IMR-90 (cell line): ENCODE results near the gene LAMB1. TPM values are rescaled to one million over a fixed set of nuclear protein-coding genes. Genes with fewer than 3 reads are reported as not detected.

Source experiments
- ATAC-seq: fragments of 200-7000 bp; cut with Tn5 transposase; 2 replicates; pipeline ENCODE4 v1.9.1; 2020; ENCODE audit warnings: low read depth, mild to moderate bottlenecking, moderate library complexity
- BruUV-seq: library from RNA; stranded (reverse); fragments of 400-500 nt; replicated peaks from 2 replicates; lab custom pipeline; 2021; lab: Mats Ljungman, UMichigan
- CTCF ChIA-PET: fragments of 300-600 bp; formaldehyde crosslinking; extraction: SDS; loops from one replicate; lab custom pipeline; 2021; ENCODE audit warnings: antibody characterized with exemption; lab: Yijun Ruan, JAX
- POLR2A ChIA-PET: fragments of 300-600 bp; sonication (Branson Sonifier 250); formaldehyde crosslinking; loops from one replicate; lab custom pipeline; 2022; ENCODE audit warnings: antibody characterized with exemption; ENCODE audit not compliant: unreplicated experiment; lab: Charles Lee
- DNase-seq: peaks from one replicate; pipeline ENCODE4 v3.0.0; 2013
- H2AFZ ChIP-seq: replicated peaks from 2 replicates; pipeline ENCODE3; 2013; ENCODE audit warnings: low read length, mild to moderate bottlenecking; ENCODE audit not compliant: poor library complexity
- H2AK5ac ChIP-seq: 2 replicates; pipeline ENCODE4 v1.6.1; 2013; ENCODE audit warnings: low read depth, low read length, inconsistent platforms
- H2AK9ac ChIP-seq: replicated peaks from 2 replicates; pipeline ENCODE3; 2013; ENCODE audit warnings: mild to moderate bottlenecking, low read depth, low read length, moderate library complexity; ENCODE audit not compliant: poor library complexity
- H2BK120ac ChIP-seq: 2 replicates; pipeline ENCODE4 v1.6.1; 2013; ENCODE audit warnings: low read depth, low read length, inconsistent platforms
- H2BK15ac ChIP-seq: 3 replicates; pipeline ENCODE4 v1.6.1; 2013; ENCODE audit warnings: low read depth, low read length, inconsistent platforms
- H2BK20ac ChIP-seq: 2 replicates; pipeline ENCODE4 v1.6.1; 2013; ENCODE audit warnings: low read depth, mild to moderate bottlenecking, inconsistent platforms, low read length, moderate library complexity
- H2BK5ac ChIP-seq: 2 replicates; pipeline ENCODE4 v1.6.1; 2013; ENCODE audit warnings: mild to moderate bottlenecking, low read depth, low read length, inconsistent platforms; ENCODE audit not compliant: poor library complexity, severe bottlenecking
- H3K14ac ChIP-seq: replicated peaks from 2 replicates; pipeline ENCODE4 v1.6.1; 2013; ENCODE audit warnings: low read depth, low read length, inconsistent platforms
- H3K18ac ChIP-seq: 2 replicates; pipeline ENCODE4 v1.6.1; 2013; ENCODE audit warnings: low read depth, low read length, control low read depth
- H3K23ac ChIP-seq: 2 replicates; pipeline ENCODE4 v1.6.1; 2013; ENCODE audit warnings: low read depth, low read length, inconsistent platforms
- H3K27ac ChIP-seq: 2 replicates; pipeline ENCODE4 v1.5.1; 2013; ENCODE audit warnings: mild to moderate bottlenecking, control low read depth, low read length; ENCODE audit not compliant: insufficient read depth
- H3K27me3 ChIP-seq: 2 replicates; pipeline ENCODE4 v1.6.1; 2013; ENCODE audit warnings: low read length; ENCODE audit not compliant: control insufficient read depth, insufficient read depth
- H3K36me3 ChIP-seq: 2 replicates; pipeline ENCODE4 v1.6.1; 2013; ENCODE audit warnings: low read length, mixed read lengths; ENCODE audit not compliant: control insufficient read depth, insufficient read depth
- H3K4ac ChIP-seq: 2 replicates; pipeline ENCODE4 v1.6.1; 2013; ENCODE audit warnings: low read depth, low read length, inconsistent platforms
- H3K4me1 ChIP-seq: 2 replicates; pipeline ENCODE4 v1.6.1; 2013; ENCODE audit warnings: low read length, mixed read lengths; ENCODE audit not compliant: control insufficient read depth, insufficient read depth
- H3K4me2 ChIP-seq: 2 replicates; pipeline ENCODE4 v1.6.1; 2013; ENCODE audit warnings: low read depth, mild to moderate bottlenecking, control low read depth, low read length, moderate library complexity
- H3K4me3 ChIP-seq: 2 replicates; pipeline ENCODE4 v1.5.1; 2013; ENCODE audit warnings: low read depth, mild to moderate bottlenecking, control low read depth, low read length, moderate library complexity; ENCODE audit not compliant: insufficient read depth
- H3K56ac ChIP-seq: 2 replicates; pipeline ENCODE4 v1.6.1; 2013; ENCODE audit warnings: low read length, inconsistent platforms; ENCODE audit not compliant: insufficient read depth; ENCODE audit errors: extremely low read depth
- H3K79me1 ChIP-seq, 2 experiments: 2 replicates each; pipeline ENCODE4 v1.6.1; 2013; ENCODE audit warnings: low read length in 2 of 2, inconsistent platforms in 1 of 2, low read depth in 1 of 2
- H3K9ac ChIP-seq: 2 replicates; pipeline ENCODE4 v1.6.1; 2013; ENCODE audit warnings: low read depth, low read length, control low read depth
- H3K9me1 ChIP-seq: 2 replicates; pipeline ENCODE4 v1.6.1; 2013; ENCODE audit warnings: low read length, inconsistent platforms; ENCODE audit not compliant: insufficient read depth
- H3K9me3 ChIP-seq: 2 replicates; pipeline ENCODE4 v1.6.1; 2013; ENCODE audit warnings: low read length; ENCODE audit not compliant: control insufficient read depth, insufficient read depth
- H4K20me1 ChIP-seq: 2 replicates; pipeline ENCODE4 v1.6.1; 2013; ENCODE audit warnings: low read length, inconsistent platforms; ENCODE audit not compliant: insufficient read depth
- H4K5ac ChIP-seq: 2 replicates; pipeline ENCODE4 v1.6.1; 2013; ENCODE audit warnings: mild to moderate bottlenecking, low read depth, low read length, control low read depth
- H4K8ac ChIP-seq, 2 experiments: 2 replicates each; pipeline ENCODE4 v1.6.1; 2013; ENCODE audit warnings: low read depth in 2 of 2, low read length in 2 of 2, control low read depth in 1 of 2, inconsistent platforms in 1 of 2
- H4K91ac ChIP-seq: 2 replicates; pipeline ENCODE4 v1.6.1; 2013; ENCODE audit warnings: low read depth, low read length, inconsistent platforms; ENCODE audit not compliant: insufficient read depth
- BHLHE40 ChIP-seq: fragments of 150-350 bp; IDR thresholded peaks from 2 replicates; pipeline ENCODE4 v1.6.1; 2016; ENCODE audit warnings: mild to moderate bottlenecking, low read depth, low read length
- CEBPB ChIP-seq: IDR thresholded peaks from 2 replicates; pipeline ENCODE4 v1.6.1; 2012; ENCODE audit warnings: low read depth, low read length, improper control_type of control experiment
- MAFK ChIP-seq: IDR thresholded peaks from 2 replicates; pipeline ENCODE4 v1.6.1; 2012; ENCODE audit warnings: low read depth, low read length, improper control_type of control experiment
- MAZ ChIP-seq: IDR thresholded peaks from 2 replicates; pipeline ENCODE4 v1.6.1; 2012; ENCODE audit warnings: low read depth, mild to moderate bottlenecking, low read length, improper control_type of control experiment, moderate library complexity, borderline replicate concordance
- NFE2L2 ChIP-seq: fragments of 150-350 bp; IDR thresholded peaks from 2 replicates; pipeline ENCODE4 v1.6.1; 2016; ENCODE audit warnings: low read depth, mild to moderate bottlenecking, low read length
- POLR2A ChIP-seq: IDR thresholded peaks from 2 replicates; pipeline ENCODE4 v1.6.1; 2012; ENCODE audit warnings: mild to moderate bottlenecking, low read depth, low read length
- RAD21 ChIP-seq: IDR thresholded peaks from 2 replicates; pipeline ENCODE4 v1.6.1; 2012; ENCODE audit warnings: low read length, improper control_type of control experiment
- RCOR1 ChIP-seq: IDR thresholded peaks from 2 replicates; pipeline ENCODE4 v1.6.1; 2012; ENCODE audit warnings: mild to moderate bottlenecking, low read length, improper control_type of control experiment; ENCODE audit not compliant: insufficient replicate concordance
- RFX5 ChIP-seq: IDR thresholded peaks from 2 replicates; pipeline ENCODE4 v1.8.0; 2012; ENCODE audit warnings: low read depth, mild to moderate bottlenecking, low read length, moderate library complexity
- SMC3 ChIP-seq: fragments of 150-350 bp; IDR thresholded peaks from 2 replicates; pipeline ENCODE4 v1.6.1; 2016; ENCODE audit warnings: low read depth, mild to moderate bottlenecking, antibody characterized with exemption, low read length, moderate library complexity
- WGBS, 2 experiments: methylation state at CpG; one replicate each; pipeline versions ENCODE4 v1.1.5 to v1.1.7; 2013; ENCODE audit warnings: missing lambda C conversion rate in 2 of 2; ENCODE audit not compliant: insufficient read length in 1 of 2; ENCODE audit errors: extremely low coverage in 2 of 2; 5-methylcytosine and 5-hydroxymethylcytosine counted together
- dilution Hi-C: fragments of 300-500 bp; cut with HindIII; formaldehyde crosslinking; loops from one replicate; pipeline ENCODE4 v1.14.3; 2018; ENCODE audit warnings: low sequenced_read_pairs; ENCODE audit not compliant: unreplicated experiment
- in situ Hi-C: fragments of 300-500 bp; cut with MboI; formaldehyde crosslinking; loops from 3 replicates; pipeline ENCODE4 v1.14.3; 2019; ENCODE audit warnings: low sequenced_read_pairs, inconsistent platforms, mixed read lengths
- intact Hi-C: fragments of 100-400 bp; cut with micrococcal nuclease; formaldehyde crosslinking; loops from 2 replicates; pipeline ENCODE4 v1.10.0; 2022
- polyA plus RNA-seq, 3 experiments: library from polyadenylated mRNA; depleted of rRNA; stranded (reverse); fragments of >200 nt; gene quantifications; 2 replicates each; pipeline ENCODE4 v1.2.3, GENCODE V29; 2012; ENCODE audit warnings: low replicate concordance in 1 of 3
- total RNA-seq: library from RNA; depleted of rRNA; stranded (reverse); fragments of >200 nt; gene quantifications from 2 replicates; pipeline ENCODE4 v1.2.3, GENCODE V29; 2012
- TF ChIP-seq, protein P1 (sequence below): conservative IDR thresholded peaks from 2 replicates; pipeline ENCODE4 v1.5.1; 2012; ENCODE audit warnings: mild to moderate bottlenecking, low read depth, low read length, improper control_type of control experiment
- TF ChIP-seq, protein P2 (sequence below): fragments of 150-350 bp; IDR thresholded peaks from 2 replicates; pipeline ENCODE4 v1.6.1; 2017; ENCODE audit warnings: mild to moderate bottlenecking, antibody characterized with exemption, low read length, low read depth

LAMB1 gene
- total and polyA plus RNA-seq, 2 of the 4 experiments (the other 2 are of a cell fraction) = 114 to 117 TPM

DNA sequence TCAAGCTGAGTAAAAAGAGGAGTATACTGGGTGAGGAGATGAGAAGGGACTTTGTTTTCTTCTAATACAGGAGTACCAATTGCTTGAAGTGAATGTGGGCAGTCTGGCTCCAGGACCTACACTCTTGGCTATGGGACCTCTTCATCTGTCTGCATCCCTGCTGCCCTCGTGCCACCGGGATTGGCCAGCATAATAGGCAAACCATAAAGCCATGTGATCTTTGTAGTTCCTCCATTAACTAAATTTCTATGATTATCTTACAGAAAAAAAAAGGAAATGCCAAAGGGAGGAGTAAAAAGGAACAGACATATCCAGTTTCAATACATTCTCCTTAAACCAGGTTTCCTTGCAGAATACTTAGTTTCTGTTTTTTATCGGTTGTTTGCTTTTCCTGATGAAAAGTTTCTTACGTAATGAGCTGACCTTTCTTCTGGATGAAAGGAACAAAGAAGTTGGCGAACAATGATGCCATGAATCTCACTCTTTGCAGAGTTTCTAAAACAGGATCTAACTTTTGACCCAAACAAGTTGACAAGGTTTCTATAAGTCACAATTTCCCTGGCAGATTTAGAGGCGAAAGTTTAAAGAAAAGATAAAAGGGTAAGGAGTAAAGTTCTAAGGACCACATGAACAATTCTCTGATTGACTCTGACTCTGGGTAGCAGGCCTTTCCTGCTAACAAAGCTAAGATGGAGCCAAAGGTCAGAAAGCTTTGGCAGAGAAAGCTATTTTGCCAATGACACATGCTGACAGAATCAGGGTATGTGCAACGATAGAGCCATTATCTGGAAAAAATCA, 54.1 kb downstream of the LAMB1 start (continued):
- TF ChIP-seq, protein P1, sequence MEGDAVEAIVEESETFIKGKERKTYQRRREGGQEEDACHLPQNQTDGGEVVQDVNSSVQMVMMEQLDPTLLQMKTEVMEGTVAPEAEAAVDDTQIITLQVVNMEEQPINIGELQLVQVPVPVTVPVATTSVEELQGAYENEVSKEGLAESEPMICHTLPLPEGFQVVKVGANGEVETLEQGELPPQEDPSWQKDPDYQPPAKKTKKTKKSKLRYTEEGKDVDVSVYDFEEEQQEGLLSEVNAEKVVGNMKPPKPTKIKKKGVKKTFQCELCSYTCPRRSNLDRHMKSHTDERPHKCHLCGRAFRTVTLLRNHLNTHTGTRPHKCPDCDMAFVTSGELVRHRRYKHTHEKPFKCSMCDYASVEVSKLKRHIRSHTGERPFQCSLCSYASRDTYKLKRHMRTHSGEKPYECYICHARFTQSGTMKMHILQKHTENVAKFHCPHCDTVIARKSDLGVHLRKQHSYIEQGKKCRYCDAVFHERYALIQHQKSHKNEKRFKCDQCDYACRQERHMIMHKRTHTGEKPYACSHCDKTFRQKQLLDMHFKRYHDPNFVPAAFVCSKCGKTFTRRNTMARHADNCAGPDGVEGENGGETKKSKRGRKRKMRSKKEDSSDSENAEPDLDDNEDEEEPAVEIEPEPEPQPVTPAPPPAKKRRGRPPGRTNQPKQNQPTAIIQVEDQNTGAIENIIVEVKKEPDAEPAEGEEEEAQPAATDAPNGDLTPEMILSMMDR = no peak
- no peak for TF ChIP-seq RAD21

DNA sequence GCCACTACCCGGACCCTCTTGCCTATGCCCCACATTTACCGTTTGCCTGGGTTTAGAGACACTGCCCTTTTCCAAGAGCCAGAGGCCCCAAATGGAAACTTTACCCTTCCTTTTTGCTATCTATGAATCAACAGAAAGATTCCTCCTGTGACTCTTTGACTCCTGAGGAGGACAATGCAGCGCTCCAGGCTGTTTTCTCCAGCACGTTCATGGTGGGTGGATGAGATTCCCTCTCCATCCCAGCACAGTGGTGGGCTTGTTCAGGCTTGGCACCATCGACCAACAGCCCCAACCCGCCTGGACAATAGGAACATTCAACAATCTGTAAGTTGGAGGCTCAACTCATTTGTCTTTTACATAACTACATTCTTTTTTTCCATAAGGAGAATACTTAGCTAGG, 56.1 kb downstream of the LAMB1 start:
- WGBS, 2 experiments = no CpG with 5 or more reads among the region's 6 CpGs
- H3K4me3 ChIP-seq = no peak overlapping the region
- H2BK5ac ChIP-seq = peak overlapping the region; percentile 28
- H3K56ac ChIP-seq = no peak overlapping the region
- no peak overlapping the region for H2BK15ac ChIP-seq
- H3K4ac ChIP-seq = 0 out of 2 replicates have a peak overlapping the region, but pooled peaks have one; percentile 13
- H3K14ac ChIP-seq = peak overlapping the region; percentile 76
- H3K27ac ChIP-seq = no peak overlapping the region
- dilution Hi-C loops = no loop called here
- no peaks in the 10 kb centered on the region for H3K27me3 ChIP-seq
- H2BK120ac ChIP-seq = no peak overlapping the region
- H3K9me1 ChIP-seq = peaks cover 37% of the 10 kb centered on the region
- H3K4me2 ChIP-seq = no peak overlapping the region
- peaks cover 18% of the 10 kb centered on the region for H3K4me1 ChIP-seq
- H3K23ac ChIP-seq = no peak overlapping the region
- in situ Hi-C loops = no loop called here
- H4K91ac ChIP-seq = no peak overlapping the region
- H3K9ac ChIP-seq = no peak overlapping the region
- H2AK5ac ChIP-seq = no peak overlapping the region
- peaks cover 2% of the 10 kb centered on the region; the same call in 1 of the 2 replicates for H4K20me1 ChIP-seq
- DNase-seq = no peak
- peaks cover 66% of the 10 kb centered on the region for H3K36me3 ChIP-seq
- no peak overlapping the region for H4K5ac ChIP-seq
- ChIA-PET POLR2A (no interaction called here), CTCF (interaction anchor here (0.9 kb wide), 1 partner anchor 199 kb away, joined by 3 read pairs; no protein-coding TSS in a partner anchor)
- H3K18ac ChIP-seq = no peak overlapping the region
- no peak overlapping the region for H2AFZ ChIP-seq
- intact Hi-C loops = no loop called here
- no peak for ATAC-seq
- peak overlapping the region; percentile 55 for H2AK9ac ChIP-seq
- BruUV-seq = no TSS peak
- H3K9me3 ChIP-seq = no peaks in the 10 kb centered on the region
- no peak overlapping the region for H2BK20ac ChIP-seq
- H3K79me1 ChIP-seq = peaks cover 14 to 64% of the 10 kb centered on the region in 2 experiments
- no peak overlapping the region for H4K8ac ChIP-seq
- no peak for TF ChIP-seq SMC3
- TF ChIP-seq MAZ = no peak
- no peak for TF ChIP-seq CEBPB
- no peak for TF ChIP-seq RCOR1
- no peak for TF ChIP-seq BHLHE40
- TF ChIP-seq POLR2A = no peak
- TF ChIP-seq, protein P2, sequence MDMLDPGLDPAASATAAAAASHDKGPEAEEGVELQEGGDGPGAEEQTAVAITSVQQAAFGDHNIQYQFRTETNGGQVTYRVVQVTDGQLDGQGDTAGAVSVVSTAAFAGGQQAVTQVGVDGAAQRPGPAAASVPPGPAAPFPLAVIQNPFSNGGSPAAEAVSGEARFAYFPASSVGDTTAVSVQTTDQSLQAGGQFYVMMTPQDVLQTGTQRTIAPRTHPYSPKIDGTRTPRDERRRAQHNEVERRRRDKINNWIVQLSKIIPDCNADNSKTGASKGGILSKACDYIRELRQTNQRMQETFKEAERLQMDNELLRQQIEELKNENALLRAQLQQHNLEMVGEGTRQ = no peak
- TF ChIP-seq MAFK = no peak
- no peak for TF ChIP-seq NFE2L2
- TF ChIP-seq RAD21 = no peak
- no peak for TF ChIP-seq RFX5
